ENCODE measurements around the gene PXK. TPM values are rescaled to one million over a fixed set of nuclear protein-coding genes. Genes with fewer than 3 reads are reported as not detected.

The PXK gene
- total RNA-seq, 2 donors from 2014 or later, result 16.0 to 22.0 TPM

DNA sequence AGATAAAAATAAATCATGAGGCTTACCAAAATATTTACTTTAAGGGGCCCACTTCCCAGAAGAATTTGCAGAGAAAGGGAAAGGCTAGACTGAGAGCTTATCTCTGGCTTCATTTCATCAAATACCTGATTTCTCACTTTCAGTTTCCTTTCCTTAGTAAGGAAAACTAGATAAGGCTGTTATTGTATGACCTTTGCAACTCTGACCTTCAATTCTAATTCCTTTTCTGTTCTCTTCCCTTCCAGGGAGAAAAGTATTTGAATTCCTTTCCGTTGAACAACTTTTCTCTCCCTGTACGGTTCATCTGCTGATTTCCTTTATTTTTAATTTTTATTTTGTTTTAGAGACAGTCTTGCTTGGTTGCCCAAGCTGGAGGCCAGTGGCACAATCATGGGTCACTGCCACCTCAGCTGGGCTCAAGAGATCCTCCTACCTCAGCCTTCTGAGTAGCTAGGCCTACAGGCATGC, 7.1 kb upstream of the PXK start:
- WGBS, 2 experiments (ENCODE audit: insufficient coverage in 1 of 2, insufficient read length in 1 of 2), result 90% methylated on average over 2 of the region's 2 CpGs; no CpG with 5 or more reads in 1 of the 2 experiments
- no peak for DNase-seq
- H3K27ac Mint-ChIP-seq, result no peak overlapping the region
- peaks cover 22% of the 10 kb centered on the region for H3K27me3 Mint-ChIP-seq (ENCODE audit: insufficient read depth)
- no peaks in the 10 kb centered on the region for H3K9me3 Mint-ChIP-seq
- no peak overlapping the region for H3K4me3 Mint-ChIP-seq
- TF ChIP-seq CTCF (conservative IDR thresholded peaks at IDR 0.05), result no peak
- H3K9me3 ChIP-seq (ENCODE audit: control insufficient read depth, low read length), result no peaks in the 10 kb centered on the region
- peaks cover 14% of the 10 kb centered on the region for H3K27me3 ChIP-seq (ENCODE audit: control insufficient read depth, insufficient read depth, low read length, poor library complexity, severe bottlenecking)
- H3K4me1 Mint-ChIP-seq, result peaks cover 6% of the 10 kb centered on the region
- H3K4me3 ChIP-seq (ENCODE audit: low read length), result no peak overlapping the region
- peaks cover 2% of the 10 kb centered on the region for H3K4me1 ChIP-seq (ENCODE audit: control insufficient read depth, insufficient read depth, low read length)
- H3K36me3 Mint-ChIP-seq (ENCODE audit: low read depth), result peaks cover 4% of the 10 kb centered on the region
- H3K9ac ChIP-seq (ENCODE audit: extremely low read depth, low read length, poor library complexity, severe bottlenecking), result no peak overlapping the region
- no peak overlapping the region for H3K27ac ChIP-seq (ENCODE audit: low read depth, low read length)
- H3K36me3 ChIP-seq (ENCODE audit: control insufficient read depth, insufficient read depth, low read length), result peaks cover 9% of the 10 kb centered on the region

DNA sequence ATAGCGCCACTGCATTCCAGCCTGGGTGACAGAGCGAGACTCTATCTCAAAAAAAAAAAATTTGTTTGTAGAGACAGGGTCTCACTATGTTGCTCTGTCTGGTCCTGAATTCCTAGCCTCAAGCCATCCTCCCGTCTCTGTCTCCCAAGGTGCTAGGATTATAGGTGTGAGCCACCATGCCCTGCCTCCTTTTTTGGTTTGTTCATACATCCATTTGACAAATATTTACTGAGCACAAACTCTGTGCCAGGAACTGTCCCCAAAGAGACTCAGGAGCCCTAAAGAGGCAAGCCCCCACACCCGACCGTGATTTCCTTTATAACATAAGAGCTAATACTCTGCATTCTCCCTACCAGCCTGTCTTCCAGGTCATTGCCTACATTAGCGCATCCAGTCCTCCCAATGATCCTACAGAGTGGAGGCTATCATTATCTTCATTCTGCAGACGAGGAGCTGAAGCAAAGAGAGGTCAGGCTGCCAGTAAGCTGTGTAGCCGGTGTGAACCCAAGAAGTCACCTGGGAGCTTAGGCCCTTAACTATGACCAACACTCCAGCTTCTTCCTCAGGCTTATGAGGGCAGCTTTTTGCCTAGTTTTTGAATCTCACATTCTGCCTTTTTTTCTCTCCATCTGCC, 6.3 kb upstream of the PXK start:
- Histone ChIP-seq H3K27me3 (ENCODE audit: control insufficient read depth, insufficient read depth, low read length, poor library complexity, severe bottlenecking) (peaks cover 14% of the 10 kb centered on the region), H3K27ac (ENCODE audit: low read depth, low read length) (no peak overlapping the region), H3K36me3 (ENCODE audit: control insufficient read depth, insufficient read depth, low read length) (peaks cover 3% of the 10 kb centered on the region), H3K9me3 (ENCODE audit: control insufficient read depth, low read length) (no peaks in the 10 kb centered on the region), H3K4me1 (ENCODE audit: control insufficient read depth, insufficient read depth, low read length) (peaks cover 2% of the 10 kb centered on the region), H3K9ac (ENCODE audit: extremely low read depth, low read length, poor library complexity, severe bottlenecking) (no peak overlapping the region), H3K4me3 (ENCODE audit: low read length) (no peak overlapping the region)
- no peak overlapping the region for H3K27ac Mint-ChIP-seq
- H3K9me3 Mint-ChIP-seq, result no peaks in the 10 kb centered on the region
- no peak for TF ChIP-seq CTCF (conservative IDR thresholded peaks at IDR 0.05)
- no peak overlapping the region for H3K4me3 Mint-ChIP-seq
- WGBS, 2 experiments (ENCODE audit: insufficient coverage in 1 of 2, insufficient read length in 1 of 2), result 91 to 92% methylated on average over 5 to 8 of the region's 8 CpGs
- no peak for DNase-seq
- peaks cover 26% of the 10 kb centered on the region for H3K27me3 Mint-ChIP-seq (ENCODE audit: insufficient read depth)
- peaks cover 6% of the 10 kb centered on the region for H3K4me1 Mint-ChIP-seq
- no peaks in the 10 kb centered on the region for H3K36me3 Mint-ChIP-seq (ENCODE audit: low read depth)

DNA sequence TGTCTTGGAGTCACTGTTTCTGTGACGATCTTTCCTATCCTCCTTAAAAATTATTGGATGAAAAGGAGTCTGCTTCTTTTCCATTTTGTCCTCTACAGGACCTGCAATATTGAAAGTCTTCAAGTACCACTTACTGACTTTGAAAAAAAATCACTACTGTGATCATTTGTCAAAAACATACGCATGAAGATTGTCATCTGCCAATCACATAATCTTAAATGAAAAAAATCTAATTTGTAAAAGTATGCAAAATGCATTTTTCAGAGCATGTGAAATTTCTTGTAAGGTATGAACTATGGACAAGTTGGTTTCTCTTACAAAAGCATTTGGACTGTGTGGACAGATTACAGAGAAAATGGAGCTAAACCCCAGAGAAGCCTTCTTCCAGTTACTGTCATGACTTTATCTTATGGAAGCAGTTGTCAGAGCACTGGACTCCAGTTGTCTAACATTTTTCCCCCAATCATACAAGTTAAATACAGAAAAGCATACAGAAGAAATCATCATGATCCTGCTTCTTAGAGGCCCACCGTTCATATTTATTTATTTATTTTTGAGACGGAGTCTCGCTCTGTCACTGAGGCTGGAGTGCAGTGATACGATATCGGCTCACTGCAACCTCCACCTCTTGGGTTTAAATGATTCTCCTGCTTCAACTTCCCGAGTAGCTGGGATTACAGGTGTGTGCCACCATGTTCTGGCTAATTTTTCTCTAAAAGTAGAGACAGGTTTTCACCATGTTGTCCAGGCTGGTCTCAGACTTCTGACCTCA, 3.4 kb upstream of the PXK start:
- Histone ChIP-seq H3K4me3 (ENCODE audit: low read length) (no peak overlapping the region), H3K27ac (ENCODE audit: low read depth, low read length) (no peak overlapping the region), H3K9ac (ENCODE audit: extremely low read depth, low read length, poor library complexity, severe bottlenecking) (no peak overlapping the region), H3K27me3 (ENCODE audit: control insufficient read depth, insufficient read depth, low read length, poor library complexity, severe bottlenecking) (peaks cover 24% of the 10 kb centered on the region), H3K36me3 (ENCODE audit: control insufficient read depth, insufficient read depth, low read length) (no peaks in the 10 kb centered on the region), H3K9me3 (ENCODE audit: control insufficient read depth, low read length) (no peaks in the 10 kb centered on the region), H3K4me1 (ENCODE audit: control insufficient read depth, insufficient read depth, low read length) (no peaks in the 10 kb centered on the region)
- no peaks in the 10 kb centered on the region for H3K9me3 Mint-ChIP-seq
- WGBS, 2 experiments (ENCODE audit: insufficient coverage in 1 of 2, insufficient read length in 1 of 2), result 93 to 94% methylated on average over 7 to 8 of the region's 8 CpGs
- no peak for TF ChIP-seq CTCF (conservative IDR thresholded peaks at IDR 0.05)
- H3K4me3 Mint-ChIP-seq, result no peak overlapping the region
- no peaks in the 10 kb centered on the region for H3K36me3 Mint-ChIP-seq (ENCODE audit: low read depth)
- no peak overlapping the region for H3K27ac Mint-ChIP-seq
- no peak for DNase-seq
- peaks cover 13% of the 10 kb centered on the region for H3K4me1 Mint-ChIP-seq
- H3K27me3 Mint-ChIP-seq (ENCODE audit: insufficient read depth), result peaks cover 32% of the 10 kb centered on the region

Data from endodermal cell (in vitro differentiated cells).